ENCODE results near the gene CD200. TPM values are rescaled to one million over a fixed set of nuclear protein-coding genes. Genes with fewer than 3 reads are reported as not detected.

The CD200 gene
- total RNA-seq, 1 experiment from 2014 or later, result not detected

GRCh38 chr3:112360561-112360960, 27.6 kb downstream of the CD200 start:
- Histone ChIP-seq H3K4me1 (ENCODE audit: control insufficient read depth, insufficient read depth, low read length) (no peaks in the 10 kb centered on the region), H3K36me3 (ENCODE audit: control insufficient read depth, insufficient read depth, low read length) (no peaks in the 10 kb centered on the region), H3K4me3 (ENCODE audit: low read depth in 2 of 2, low read length in 2 of 2) (no peak overlapping the region), H3K27ac (ENCODE audit: low read length) (no peak overlapping the region), H3K9me3 (ENCODE audit: control insufficient read depth, insufficient read depth, low read depth, low read length) (no peaks in the 10 kb centered on the region; the same call in 1 of the 2 replicates), H3K27me3 (ENCODE audit: control insufficient read depth, insufficient read depth, low read length) (no peaks in the 10 kb centered on the region)
- in situ Hi-C loops (cut with HindIII; ENCODE audit: low pct_unique_long_range_greater_than_20kb, low sequenced_read_pairs) (no loop called here), intact Hi-C loops (cut with micrococcal nuclease; ENCODE audit: unreplicated experiment) (no loop called here)
- TF ChIP-seq REST (IDR thresholded peaks at IDR 0.05; ENCODE audit: insufficient read depth in 1 of 2, low read depth in 2 of 2, low read length in 1 of 2) (no peak), TCF7L2 (IDR thresholded peaks at IDR 0.05; ENCODE audit: low read depth, low read length) (no peak), POLR2AphosphoS5 (IDR thresholded peaks at IDR 0.05; ENCODE audit: low read depth, low read length) (no peak), SIN3A (IDR thresholded peaks at IDR 0.05; ENCODE audit: borderline replicate concordance, insufficient read depth, low read depth, low read length) (no peak), CTCF (IDR thresholded peaks at IDR 0.05) (no peak)
- no peak for ATAC-seq
- ChIA-PET POLR2A (no interaction called here), CTCF (no interaction called here)
- BruUV-seq (replicated peaks), result no TSS peak
- DNase-seq (ENCODE audit: low read depth, low spot score), result no peak

DNA sequence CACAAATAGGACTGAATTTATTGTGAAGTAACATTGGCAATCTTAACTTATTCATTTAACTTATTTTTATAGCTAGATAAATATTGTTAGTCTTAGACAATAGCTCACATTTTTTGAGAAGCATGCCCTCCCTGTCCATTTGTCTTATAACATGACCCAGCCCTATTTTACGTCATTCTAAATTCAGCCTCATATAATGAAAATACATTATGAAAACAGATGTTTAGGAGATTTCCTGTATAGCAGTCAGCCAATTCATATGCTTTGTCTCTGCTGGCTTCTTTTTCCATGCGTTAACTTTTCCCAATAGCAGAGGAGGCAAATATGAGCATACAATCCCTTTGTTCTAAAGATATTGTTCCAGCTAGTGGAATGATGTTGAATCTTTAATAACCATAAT, 29.3 kb downstream of the CD200 start:
- TF ChIP-seq TCF7L2 (IDR thresholded peaks at IDR 0.05; ENCODE audit: low read depth, low read length) (no peak), REST (IDR thresholded peaks at IDR 0.05; ENCODE audit: insufficient read depth in 1 of 2, low read depth in 2 of 2, low read length in 1 of 2) (no peak), POLR2AphosphoS5 (IDR thresholded peaks at IDR 0.05; ENCODE audit: low read depth, low read length) (no peak), CTCF (IDR thresholded peaks at IDR 0.05) (no peak), SIN3A (IDR thresholded peaks at IDR 0.05; ENCODE audit: borderline replicate concordance, insufficient read depth, low read depth, low read length) (no peak)
- Histone ChIP-seq H3K36me3 (ENCODE audit: control insufficient read depth, insufficient read depth, low read length) (no peaks in the 10 kb centered on the region), H3K4me1 (ENCODE audit: control insufficient read depth, insufficient read depth, low read length) (no peaks in the 10 kb centered on the region), H3K27ac (ENCODE audit: low read length) (no peak overlapping the region), H3K4me3 (ENCODE audit: low read depth in 2 of 2, low read length in 2 of 2) (no peak overlapping the region), H3K27me3 (ENCODE audit: control insufficient read depth, insufficient read depth, low read length) (no peaks in the 10 kb centered on the region), H3K9me3 (ENCODE audit: control insufficient read depth, insufficient read depth, low read depth, low read length) (no peaks in the 10 kb centered on the region)
- intact Hi-C loops (cut with micrococcal nuclease; ENCODE audit: unreplicated experiment) (no loop called here), in situ Hi-C loops (cut with HindIII; ENCODE audit: low pct_unique_long_range_greater_than_20kb, low sequenced_read_pairs) (no loop called here)
- ChIA-PET CTCF (no interaction called here), POLR2A (no interaction called here)
- ATAC-seq (no peak), DNase-seq (ENCODE audit: low read depth, low spot score) (no peak)
- no TSS peak for BruUV-seq (replicated peaks)
